ENCODE data around the gene SLCO1A2. TPM values are rescaled to one million over a fixed set of nuclear protein-coding genes. Genes with fewer than 3 reads are reported as not detected.

The SLCO1A2 gene
- total RNA-seq, 1 experiment from 2014 or later, result 10.3 TPM

GRCh38 chr12:21341769-21342168 is 7.1 kb upstream of the SLCO1A2 start:
- Histone ChIP-seq H3K14ac (ENCODE audit: insufficient read depth, low read length) (no peak overlapping the region), H3K18ac (ENCODE audit: insufficient read length, low read depth, low read length) (no peak overlapping the region), H3K79me2 (ENCODE audit: insufficient read depth, low read length) (no peaks in the 10 kb centered on the region), H3K23me2 (ENCODE audit: insufficient read length, low read depth, low read length, poor library complexity, severe bottlenecking) (no peaks in the 10 kb centered on the region), H3K4ac (ENCODE audit: low read depth, low read length) (no peak overlapping the region), H3K9ac (ENCODE audit: extremely low read depth, insufficient read length, low read length) (no peak overlapping the region), H3K4me1 (ENCODE audit: insufficient read depth, low read length) (peaks cover 3% of the 10 kb centered on the region; the same call in 1 of the 2 replicates), H4K20me1 (ENCODE audit: control insufficient read depth, insufficient read depth, insufficient read length) (no peaks in the 10 kb centered on the region), H4K8ac (replicated peaks; ENCODE audit: insufficient read length, low read depth, low read length) (no peak overlapping the region), H3K4me2 (ENCODE audit: insufficient read depth, insufficient read length, low read length) (no peak overlapping the region), H3K56ac (ENCODE audit: insufficient read length, low read depth, low read length) (no peak overlapping the region), H3K27ac (ENCODE audit: insufficient read length, low read depth, low read length) (no peak overlapping the region), H3K27me3 (ENCODE audit: insufficient read depth, low read length) (no peaks in the 10 kb centered on the region), H2AK5ac (ENCODE audit: insufficient read length, low read length) (no peak overlapping the region), H2BK12ac (ENCODE audit: insufficient read length, low read depth, low read length) (no peak overlapping the region), H3K79me1 (ENCODE audit: insufficient read depth, low read depth, low read length, poor library complexity, severe bottlenecking) (no peaks in the 10 kb centered on the region), H2BK20ac (ENCODE audit: low read depth, low read length, poor library complexity, severe bottlenecking) (no peak overlapping the region), H4K91ac (ENCODE audit: insufficient read length, low read depth, low read length) (no peak overlapping the region), H4K5ac (ENCODE audit: insufficient read length, low read depth, low read length) (no peak overlapping the region), H2AFZ (ENCODE audit: low read length) (no peak overlapping the region), H3T11ph (ENCODE audit: low read length) (no peak overlapping the region), H3K9me3 (ENCODE audit: control insufficient read depth, low read depth, low read length) (no peaks in the 10 kb centered on the region), H2BK15ac (ENCODE audit: low read depth, low read length) (no peak overlapping the region), H2BK120ac (ENCODE audit: low read depth, low read length, poor library complexity, severe bottlenecking) (no peak overlapping the region), H2BK5ac (ENCODE audit: insufficient read length, low read length) (no peak overlapping the region), H3K23ac (ENCODE audit: insufficient read length, low read depth, low read length) (no peak overlapping the region)
- H3K27ac Mint-ChIP-seq, result peak overlapping the region in 1 of 3 experiments; percentile 32; a peak in 1 of 7 replicates
- 100% methylated on average over 1 of the region's 4 CpGs for WGBS (ENCODE audit: extremely low coverage, insufficient read length, low lambda C conversion rate)
- H3K9me3 Mint-ChIP-seq, result no peaks in the 10 kb centered on the region; a peak in 1 of 5 replicates
- H3K4me3 Mint-ChIP-seq, result no peak overlapping the region
- H3K4me1 Mint-ChIP-seq, result peaks cover 25 to 30% of the 10 kb centered on the region in 2 experiments
- no peak for TF ChIP-seq CTCF (conservative IDR thresholded peaks at IDR 0.05)
- peaks cover 0 to 4% (median 0%) of the 10 kb centered on the region in 3 experiments; a peak in 2 of 7 replicates for H3K36me3 Mint-ChIP-seq (ENCODE audit: insufficient read depth in 1 of 3, low read depth in 3 of 3)
- DNase-seq, result no peak
- no peaks in the 10 kb centered on the region for H3K27me3 Mint-ChIP-seq (ENCODE audit: low read depth)

All from H9 (cell line).